Muscle of back (tissue), 13 donors: Measurements from ENCODE around the gene KRT6B. TPM values are rescaled to one million over a fixed set of nuclear protein-coding genes. Genes with fewer than 3 reads are reported as not detected.
A peak's percentile ranks its signal among the peaks of the same experiment; 100 is the strongest.
"Not testable (repeated sequence)": the region's sequence is repeated elsewhere in the genome, so short reads cannot be mapped to it uniquely, and the experiment has no call there.

Source experiments
- DNase-seq, 3 donors: peaks; one replicate each; pipeline versions ENCODE4 v3.0.0 to v3.0.0-alpha.2; 2013
- long read RNA-seq, 9 donors: transcript quantifications; one replicate each; lab custom pipeline, GENCODE V29; 2026
- polyA plus RNA-seq, 10 donors: library from polyadenylated mRNA; unstranded; fragments of 120-200 nt; gene quantifications; one replicate each; pipeline ENCODE4 v1.2.1, GENCODE V29; 2013; ENCODE audit not compliant: insufficient read length in 10 of 10

The KRT6B gene
- 1 to 10 TPM in 1 of 10 donors, under 1 TPM in 1, not detected in 8; 0.14 to 3.1 TPM for polyA plus RNA-seq
- long read RNA-seq, donor 1 = 0 reads
- long read RNA-seq, donor 2 = 0 reads
- long read RNA-seq, donor 3 = 0 reads
- long read RNA-seq, donor 4 = 0 reads
- long read RNA-seq, donor 5 = 0 reads
- long read RNA-seq, donor 6 = 0 reads
- long read RNA-seq, donor 7 = 0 reads
- long read RNA-seq, donor 8 = 0 reads
- long read RNA-seq, donor 9 = 0 reads

DNA sequence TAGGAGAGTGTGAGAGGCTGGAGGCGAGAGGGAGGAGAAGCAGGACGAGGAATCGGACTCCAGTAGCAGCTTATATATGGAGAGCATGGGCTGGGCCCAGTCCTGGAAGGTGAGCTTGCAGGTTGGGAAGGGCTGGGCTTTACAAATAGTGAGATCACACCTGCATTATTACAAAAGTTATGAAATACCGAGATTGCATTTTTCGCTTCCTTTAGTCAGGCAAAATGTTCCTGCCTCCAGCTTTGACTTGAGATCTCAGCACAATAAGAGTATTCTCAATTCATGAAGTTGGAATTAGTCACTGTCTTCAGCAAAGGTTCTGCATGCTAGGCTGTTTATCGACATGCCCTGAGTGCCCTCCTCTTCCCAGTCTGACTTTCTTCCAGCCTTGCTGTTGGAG is at the start of gene KRT6B:
TSS of gene KRT6B (minus strand) at position 46 of the 400 bp plus-strand sequence. CDS start 68 bp downstream, outside the sequence.
- no peak for DNase-seq

DNA sequence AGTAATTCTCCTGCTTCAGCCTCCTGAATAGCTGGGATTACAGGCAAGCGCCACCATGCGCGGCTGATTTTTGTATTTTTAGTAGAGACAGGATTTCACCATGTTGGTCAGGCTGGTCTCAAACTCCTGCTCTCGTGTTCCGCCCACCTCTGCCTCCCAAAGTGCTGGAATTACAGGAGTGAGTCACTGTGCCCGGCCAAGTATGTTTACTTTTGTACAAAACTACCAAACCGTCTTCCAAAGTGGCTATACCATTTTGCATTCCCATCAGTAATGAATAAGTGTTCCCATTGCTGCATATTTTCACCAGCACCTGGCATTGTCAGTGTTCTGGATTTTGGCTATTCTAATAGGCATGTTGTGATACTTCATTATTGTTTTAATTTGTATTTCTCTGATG is 49.5 kb upstream of the KRT6B start:
- DNase-seq = no peak

DNA sequence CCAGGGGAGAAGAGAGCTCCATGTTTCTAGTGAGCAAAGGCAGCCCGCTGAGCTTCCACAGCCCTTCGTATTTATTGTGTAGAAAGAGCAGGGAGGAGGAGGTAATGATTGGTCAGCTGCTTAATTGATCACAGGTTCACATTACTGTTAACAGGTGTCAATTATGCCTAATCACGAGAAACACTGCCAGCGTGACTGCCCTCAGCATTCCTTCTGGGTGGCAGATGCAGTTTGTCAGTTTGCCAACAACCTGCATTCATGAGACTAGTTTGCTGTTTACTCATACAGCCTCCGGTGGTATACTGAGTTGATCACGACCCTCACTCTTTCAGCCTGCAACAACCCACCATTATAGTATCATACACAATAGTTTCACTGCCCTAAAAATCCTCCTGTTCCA is 48.6 kb upstream of the KRT6B start:
- not testable (repeated sequence) for DNase-seq

DNA sequence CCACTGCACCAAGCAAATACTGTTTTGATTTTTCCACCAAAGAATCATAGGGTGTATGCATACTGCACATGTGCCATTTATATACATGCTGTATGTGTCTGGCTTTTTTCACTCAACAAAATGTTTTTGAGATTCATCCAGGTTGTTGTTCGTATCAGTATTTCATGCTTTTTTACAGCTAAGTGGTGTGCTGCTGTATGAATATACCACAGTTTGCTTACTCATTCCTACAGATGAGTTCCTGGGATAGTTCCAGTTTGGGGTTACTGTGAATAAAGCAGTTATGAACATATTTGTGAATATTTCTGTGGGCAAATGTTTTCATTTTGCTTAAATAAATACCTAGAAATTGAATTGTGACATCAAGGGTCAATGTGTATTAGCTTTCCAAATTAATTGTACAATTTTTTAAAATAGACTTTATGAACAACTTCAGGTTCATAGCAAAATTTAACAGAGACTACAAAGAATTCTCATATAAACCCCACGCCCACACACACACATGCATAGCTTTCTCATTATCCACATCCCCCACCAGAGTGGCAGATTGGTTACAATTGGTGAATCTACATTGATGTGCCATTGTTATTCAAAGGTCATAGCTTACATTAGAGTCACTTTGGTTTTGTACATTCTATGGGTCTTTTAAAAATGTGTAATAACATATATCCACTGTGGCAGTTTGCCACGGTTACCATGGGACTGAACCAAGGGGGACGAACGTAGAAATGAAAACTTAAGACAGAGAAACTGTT is 48.0 kb upstream of the KRT6B start:
- no peak for DNase-seq

DNA sequence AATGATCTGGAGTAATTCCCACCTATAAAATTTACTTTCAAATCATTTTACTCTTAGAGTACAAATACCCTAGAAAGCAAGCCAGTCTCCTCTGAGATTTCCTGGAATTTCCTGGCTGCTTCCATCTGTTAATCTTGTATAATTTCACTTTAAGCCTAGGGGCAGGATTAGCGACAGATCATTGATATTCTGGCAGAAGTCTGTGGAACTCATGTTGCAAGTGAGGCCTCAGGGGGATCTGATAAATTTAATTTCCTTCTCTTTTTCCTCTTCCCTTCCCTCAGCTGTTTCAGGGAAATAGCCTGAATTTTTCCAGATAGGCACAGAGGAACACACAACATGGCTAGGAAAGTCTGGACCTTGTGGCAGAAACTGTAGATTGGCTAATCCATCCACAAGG is 47.0 kb upstream of the KRT6B start:
- no peak for DNase-seq

DNA sequence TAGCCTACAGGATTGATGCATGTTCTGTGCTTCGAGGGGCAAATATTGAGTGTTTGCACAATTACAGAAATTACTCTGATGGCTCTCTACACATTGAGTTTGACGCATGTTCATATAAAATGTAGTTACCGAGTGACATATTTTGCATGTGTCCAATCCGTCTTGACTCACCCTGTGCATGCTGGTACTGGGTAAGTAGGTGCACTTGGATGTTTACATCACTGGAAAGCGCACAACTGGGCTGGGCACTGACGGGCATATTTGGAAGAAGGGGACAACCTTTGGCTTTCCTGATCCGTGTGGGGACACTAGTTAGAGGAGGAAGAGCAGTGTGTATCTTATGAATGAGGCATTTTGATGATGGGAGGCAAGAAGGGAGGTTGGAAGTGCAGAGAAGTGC is 46.0 kb upstream of the KRT6B start:
- no peak for DNase-seq

DNA sequence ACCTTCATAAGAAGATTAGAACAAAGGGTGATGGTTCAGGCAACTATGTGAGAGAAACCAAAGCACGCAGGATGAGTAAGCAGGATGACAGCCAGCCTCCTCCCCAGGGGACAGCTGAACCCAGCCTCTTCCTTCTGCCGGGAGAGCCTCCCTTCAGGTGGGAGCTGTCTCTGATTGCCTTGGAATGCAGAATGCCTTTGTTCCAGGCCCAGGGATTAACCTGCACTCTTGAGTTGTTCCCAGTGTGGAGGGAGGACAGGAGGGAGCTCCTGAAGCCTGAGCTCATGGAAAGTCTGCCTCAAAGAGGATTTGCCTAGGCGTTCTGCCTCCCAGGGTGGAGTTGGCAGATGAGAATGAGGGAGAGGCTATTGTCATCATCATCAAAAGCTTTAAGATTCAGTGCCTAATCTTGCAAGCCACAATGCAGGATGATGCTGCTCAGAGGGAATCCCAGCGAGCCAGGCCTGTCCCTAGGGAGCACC is 44.7 kb upstream of the KRT6B start:
- DNase-seq = peak in 1 of 3 donors; percentile 68

DNA sequence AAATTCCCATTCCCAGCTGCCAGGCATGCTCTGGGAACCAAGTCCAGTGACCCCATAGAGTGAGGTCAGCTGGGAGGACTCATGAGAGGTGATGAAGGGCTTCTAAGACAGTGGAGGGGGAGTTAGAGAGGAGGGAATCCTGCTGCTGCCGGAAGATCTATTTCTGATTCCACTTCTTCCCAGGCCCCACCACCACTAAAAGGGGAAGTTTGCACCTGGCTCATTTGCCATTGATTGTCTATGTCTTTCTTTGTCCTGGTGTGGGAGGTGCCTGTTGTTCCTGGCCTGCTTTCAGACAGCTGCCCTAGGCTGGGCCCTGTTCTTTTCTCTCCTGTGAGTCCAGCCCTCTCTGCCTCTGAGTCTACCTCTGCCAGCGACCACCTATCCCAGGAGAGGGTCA is 44.1 kb upstream of the KRT6B start:
- DNase-seq = no peak

DNA sequence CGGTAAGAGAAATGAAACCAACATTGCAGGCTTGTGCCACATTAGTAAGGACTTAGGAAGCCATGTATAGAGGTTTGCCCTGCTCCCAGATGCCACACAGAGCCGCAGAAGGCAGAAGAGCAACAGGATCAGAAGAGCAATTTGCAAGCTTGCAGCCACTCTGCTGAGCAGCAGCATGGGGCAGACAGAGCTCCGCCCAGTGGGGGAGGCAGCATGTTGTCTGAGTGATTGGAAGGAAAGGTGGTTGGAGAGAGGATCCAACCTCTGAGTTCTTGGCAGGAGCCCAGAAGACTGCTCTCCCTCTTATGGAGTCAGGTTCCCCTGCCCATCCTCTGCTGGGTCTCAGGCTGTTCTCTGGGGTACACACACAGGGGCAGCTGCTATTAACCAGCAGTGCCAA is 43.4 kb upstream of the KRT6B start:
- DNase-seq = peak in 1 of 3 donors; percentile 20

DNA sequence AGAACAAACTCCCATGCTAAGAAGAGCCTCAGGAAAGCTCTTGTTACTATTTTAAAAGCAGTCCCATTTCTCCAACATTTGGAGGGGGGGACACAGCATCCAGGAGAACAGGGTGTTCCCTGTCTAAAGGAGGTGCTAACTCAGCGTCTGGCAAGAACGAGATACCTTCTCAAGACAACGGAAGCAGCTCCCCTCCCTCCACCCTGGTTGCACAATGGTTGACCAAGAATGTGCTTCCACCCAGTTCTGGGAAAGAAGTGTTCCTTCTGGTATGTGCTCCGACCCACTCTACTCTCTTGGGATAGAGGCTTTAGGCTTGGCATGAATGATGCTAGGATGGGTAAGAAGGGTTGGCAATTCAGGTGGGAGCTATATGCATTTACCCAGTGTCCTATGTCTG is 42.6 kb upstream of the KRT6B start:
- no peak for DNase-seq

DNA sequence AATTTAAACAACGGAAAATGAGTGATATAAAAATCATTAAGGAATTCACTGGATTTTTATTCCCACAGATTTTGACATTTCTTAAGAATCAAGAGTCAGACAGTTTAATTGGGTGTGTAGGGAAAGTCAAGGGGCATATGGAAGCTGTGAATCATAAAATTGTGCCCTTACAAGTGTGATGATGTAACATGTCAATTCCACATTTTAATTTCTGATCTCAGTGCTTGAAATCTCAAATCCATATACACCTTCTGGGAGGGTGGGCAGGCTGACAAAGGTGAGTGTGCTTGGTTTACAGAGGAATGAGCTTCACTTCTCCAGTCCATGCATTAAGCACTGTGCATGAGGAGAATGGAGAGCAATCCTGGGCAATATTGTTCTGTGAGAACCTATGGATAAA is 42.2 kb upstream of the KRT6B start:
- DNase-seq = no peak

DNA sequence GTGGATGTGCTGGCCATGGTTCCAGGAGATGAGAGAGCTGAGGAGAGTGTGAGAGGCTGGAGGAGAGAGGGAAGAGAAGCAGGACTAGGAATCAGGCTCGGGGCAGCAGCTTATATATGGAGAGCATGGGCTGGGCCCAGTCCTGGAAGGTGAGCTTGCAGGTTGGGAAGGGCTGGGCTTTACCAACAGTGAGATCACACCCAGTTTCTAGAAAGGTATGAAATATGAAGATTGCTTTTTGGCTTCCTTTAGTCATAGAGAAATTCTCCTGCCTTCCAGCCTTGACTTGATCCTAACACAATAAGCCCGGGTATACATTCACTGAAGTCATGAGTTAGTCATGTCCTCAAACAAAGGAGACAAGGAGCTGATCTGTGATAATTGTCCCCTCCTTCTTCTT is 41.2 kb upstream of the KRT6B start, which contains the start of gene KRT6A:
TSS of gene KRT6A (minus strand) at position 86 of the 400 bp plus-strand sequence. CDS start at position 17, 69 bp downstream.
- no peak for DNase-seq

DNA sequence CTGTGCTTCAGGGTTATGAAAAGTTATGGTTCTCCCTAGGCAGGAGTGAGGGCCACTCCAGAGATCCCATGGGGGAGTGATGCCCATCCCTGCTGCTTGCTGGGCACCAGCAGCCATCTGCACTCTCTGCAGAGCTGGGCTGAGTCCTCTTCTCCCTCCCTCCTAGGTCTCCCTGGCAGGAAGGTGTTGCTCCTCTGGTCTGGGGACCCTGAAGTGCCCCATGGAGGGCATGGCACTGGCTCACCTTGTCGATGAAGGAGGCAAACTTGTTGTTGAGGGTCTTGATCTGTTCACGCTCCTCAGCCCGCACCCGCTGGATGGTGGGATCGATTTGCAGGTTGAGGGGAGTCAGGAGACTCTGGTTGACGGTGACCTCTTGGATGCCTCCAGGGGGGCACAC is 40.5 kb upstream of the KRT6B start:
- DNase-seq = not testable (repeated sequence)

DNA sequence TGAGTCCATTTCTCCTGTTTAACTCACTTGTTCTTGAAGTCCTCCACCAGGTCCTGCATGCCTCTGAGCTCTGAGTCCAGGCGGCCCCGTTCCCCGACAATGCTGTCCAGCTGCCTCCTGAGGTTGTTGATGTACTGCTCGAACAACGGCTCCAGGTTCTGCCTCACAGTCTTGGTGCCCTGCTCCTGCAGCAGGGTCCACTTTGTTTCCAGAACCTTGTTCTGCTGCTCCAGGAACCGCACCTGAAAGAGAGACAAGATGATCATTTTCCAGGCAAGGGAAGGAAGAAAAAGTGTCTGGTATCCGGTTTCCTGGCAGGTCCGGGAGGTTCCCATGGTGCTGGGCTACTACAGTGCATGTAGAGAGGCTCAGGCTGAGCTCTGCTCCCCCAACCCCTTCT is 39.5 kb upstream of the KRT6B start:
- not testable (repeated sequence) for DNase-seq

DNA sequence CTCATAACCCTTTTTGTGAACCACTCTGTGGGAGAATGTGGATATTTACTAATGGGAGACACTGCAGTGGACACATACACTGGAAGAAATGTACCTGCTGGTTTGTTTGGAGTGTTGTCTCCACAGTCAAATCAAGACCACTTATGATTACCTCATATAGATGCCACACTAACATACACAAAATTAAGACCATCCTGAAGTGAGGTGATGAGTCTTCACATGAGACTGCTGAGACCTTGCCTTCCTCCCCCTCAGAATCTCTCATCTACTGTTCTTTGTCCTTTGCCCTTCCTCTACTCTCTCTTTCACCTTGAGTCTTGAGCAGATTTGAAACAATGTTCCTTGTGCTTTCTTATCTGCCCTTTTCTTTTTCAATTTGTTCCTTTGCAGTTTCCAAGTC is 36.8 kb upstream of the KRT6B start:
- no peak for DNase-seq

DNA sequence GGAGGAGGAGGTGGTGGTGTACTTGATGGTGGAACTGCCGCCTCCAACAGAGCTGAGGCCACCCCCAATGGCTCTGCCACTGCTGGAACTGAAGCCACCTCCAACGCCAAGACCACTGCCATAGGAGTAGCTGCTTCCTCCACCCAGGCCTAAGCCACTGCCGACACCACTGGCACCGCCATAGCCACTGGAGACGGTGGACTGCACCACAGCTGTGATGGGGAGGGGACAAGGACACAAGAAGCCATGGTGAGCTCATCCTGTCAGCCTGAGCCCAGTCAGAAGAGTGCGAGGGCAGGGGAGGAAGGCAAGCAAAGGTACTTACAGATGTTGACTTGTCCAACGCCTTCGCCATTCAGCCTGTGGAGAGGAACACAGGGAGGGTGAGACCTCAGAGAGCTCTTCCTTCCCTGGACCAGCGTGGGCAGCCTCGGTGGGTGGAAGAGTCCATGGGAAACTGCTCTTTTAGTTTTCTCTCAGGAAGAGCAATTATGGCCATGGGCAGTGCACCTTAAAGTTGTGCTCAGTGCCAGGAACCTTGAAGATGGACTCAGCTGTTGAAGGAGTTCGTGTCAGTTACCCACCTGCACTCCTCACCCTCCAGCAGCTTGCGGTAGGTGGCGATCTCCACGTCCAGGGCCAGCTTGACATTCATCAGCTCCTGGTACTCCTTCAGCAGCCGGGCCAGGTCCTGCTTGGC is 35.9 kb upstream of the KRT6B start:
- DNase-seq = not testable (repeated sequence)

DNA sequence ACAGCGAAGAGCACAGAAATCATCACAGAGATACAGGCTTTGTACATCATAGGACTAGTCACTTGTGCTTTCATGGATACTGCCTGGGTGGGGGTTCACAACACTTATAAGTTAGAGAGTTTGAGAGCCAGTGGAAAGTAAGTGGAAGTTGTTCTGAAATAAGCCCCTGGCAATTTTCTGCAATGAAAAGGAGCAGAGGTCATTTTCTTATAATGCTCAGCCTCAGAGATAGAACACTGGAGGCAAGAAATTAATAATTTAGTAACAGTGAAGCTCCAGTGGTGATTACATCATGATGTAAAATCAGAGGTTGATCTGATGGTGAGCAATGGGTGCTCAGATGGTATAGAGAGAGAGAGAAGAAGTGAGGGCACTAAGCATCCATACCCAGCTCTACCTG is 35.3 kb upstream of the KRT6B start:
- DNase-seq = no peak

DNA sequence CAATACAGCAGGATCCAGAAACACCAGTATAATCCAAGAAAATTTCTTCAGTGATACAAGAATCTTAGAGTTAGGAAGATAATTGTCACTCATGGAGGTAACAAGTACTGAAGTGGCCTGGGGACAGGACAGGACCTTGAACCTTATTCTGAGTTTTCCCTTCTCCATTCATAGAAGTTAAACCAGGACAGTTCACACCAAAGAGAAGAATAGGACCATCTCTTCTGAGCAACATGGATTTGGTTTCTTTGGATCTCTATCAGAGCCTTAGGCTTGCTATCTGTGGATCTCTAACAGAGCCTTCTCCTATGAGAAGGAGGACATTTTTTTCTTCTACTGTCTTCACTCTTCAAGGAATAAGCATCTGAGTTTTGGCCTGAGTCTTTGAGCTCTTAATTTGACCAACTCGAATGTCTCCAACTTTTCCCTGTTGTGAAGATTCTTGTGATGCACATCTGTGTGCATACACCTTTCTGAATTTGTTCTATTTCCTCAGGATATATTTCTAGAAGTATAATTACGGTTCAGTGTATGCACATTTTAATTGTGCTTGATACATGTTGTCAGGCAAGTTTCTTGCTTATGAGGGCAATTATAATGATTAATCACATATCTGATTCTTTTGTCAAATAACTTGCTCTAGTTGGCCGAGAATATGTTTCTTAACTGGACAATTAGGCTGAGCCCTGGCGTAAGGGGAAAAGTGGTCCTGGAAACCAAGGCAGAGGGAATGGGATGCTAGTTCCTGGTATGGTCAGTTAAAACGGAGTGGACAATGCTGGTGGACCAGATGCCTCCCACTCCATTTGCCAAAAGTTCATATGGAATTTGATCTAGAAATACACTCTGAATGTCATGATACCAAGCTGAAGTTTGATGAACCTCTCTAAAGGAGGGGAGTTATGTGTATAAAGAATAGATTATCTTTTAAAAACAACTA is 34.5 kb upstream of the KRT6B start:
- DNase-seq = no peak

DNA sequence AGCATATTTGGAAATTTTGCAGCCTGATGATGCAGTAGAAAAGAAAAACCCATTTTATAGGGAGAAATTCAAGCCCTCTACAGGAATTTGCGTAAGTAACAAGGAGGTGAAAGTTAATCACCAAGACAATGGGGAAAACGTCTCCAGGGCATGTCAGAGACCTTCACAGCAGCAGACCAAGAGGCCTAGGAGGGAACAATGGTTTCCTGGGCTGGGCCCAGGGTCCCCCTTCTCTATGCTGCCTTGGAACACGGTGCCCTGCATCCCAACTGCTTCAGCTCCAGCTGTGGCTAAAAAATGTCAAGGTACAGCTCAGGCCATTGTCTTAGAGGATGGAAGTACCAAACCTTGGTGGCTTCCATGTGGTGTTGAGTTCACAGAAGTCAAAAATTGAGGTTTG is 28.1 kb upstream of the KRT6B start:
- no peak for DNase-seq

DNA sequence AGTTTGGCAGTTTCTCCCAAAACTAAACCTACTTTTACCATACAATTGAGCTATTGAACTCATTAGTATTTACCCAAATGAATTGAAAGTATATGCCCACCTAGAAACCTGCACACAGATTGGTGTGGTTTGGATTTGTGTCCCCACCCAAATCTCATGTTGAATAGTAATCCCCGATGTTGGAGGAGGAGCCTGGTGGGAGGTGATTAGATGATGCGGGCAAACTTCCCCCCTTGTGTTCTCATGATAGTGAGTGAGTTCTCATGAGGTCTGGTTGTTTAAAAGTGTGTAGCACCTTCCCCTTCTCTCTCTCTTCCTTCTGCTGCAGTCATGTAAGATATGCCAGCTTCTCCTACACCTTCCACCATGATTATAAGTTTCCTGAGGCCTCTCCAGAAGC is 25.7 kb upstream of the KRT6B start:
- no peak for DNase-seq

DNA sequence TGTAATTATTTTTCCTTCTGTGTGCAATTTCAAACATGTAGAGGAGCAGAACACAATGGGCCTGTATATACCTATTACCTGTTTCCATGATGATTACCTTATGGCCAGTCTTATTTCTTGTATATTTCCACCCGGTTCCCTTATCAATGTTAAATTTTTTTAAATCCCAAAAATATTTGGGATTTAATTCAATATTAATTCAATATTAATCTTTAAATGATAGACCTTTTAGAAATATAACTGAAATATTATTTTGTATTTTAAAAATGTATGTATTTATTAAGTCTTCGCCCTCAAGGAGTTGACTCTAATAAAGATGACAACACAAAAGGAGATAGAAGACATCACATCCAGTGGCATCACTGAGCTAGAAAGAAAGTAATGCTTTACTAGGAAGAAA is 22.3 kb upstream of the KRT6B start:
- DNase-seq = no peak

DNA sequence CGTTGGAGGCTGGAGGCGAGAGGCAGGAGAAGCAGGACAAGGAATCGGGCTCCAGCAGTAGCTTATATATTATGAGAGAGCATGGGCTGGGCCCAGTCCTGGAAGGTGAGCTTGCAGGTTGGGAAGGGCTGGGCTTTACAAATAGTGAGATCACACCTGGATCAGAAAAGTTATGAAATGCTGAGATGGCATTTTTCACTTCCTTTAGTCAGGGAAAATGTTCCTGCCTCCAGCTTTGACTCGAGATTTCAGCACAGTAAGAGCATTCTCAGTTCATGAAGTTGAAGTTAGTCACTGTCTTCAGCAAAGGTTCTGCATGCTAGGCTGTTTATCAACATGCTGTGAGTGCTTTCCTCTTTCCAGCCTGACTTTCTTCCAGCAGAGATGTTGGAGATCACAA is 21.8 kb upstream of the KRT6B start, which contains the start of gene KRT6C:
TSS of gene KRT6C (minus strand) at position 38 of the 400 bp plus-strand sequence. CDS start 68 bp downstream, outside the sequence.
- DNase-seq = no peak
